Measurements from ENCODE around the gene LPP.
"Not testable (repeated sequence)": the region's sequence is repeated elsewhere in the genome, so short reads cannot be mapped to it uniquely, and the experiment has no call there.

The LPP gene

DNA sequence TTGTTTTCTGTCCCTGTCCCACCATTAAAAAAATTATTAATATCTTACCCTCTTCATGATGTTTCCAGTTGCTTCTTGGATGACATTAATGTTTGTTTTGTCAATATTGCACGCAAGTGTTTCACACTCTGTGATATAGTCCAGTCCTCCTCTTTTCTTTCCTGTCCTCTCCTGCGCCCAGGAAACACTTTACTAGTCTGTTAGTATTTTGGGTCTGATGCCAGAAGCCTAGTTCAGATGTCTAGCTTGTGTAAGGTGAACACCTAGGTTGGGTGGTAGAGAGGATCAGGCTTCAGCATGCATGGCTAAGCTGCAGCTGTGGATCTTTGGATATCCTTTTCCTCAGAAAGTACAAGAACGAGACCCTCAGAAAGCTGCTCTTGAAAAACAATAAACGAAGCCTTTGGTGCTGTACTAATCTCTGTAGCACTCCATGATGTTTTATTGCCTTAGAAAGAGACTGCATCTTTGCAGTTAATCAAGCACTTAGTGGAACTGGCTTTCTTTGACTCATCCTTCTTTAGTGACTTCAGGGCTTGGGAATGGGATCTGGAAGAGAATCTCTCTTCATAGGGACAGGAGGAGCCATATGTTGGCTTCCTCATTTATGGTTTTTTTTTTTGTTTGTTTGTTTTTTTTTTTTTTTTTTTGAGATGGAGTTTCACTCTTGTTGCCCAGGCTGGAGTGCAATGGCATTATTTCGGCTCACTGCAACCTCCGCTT, 253.4 kb downstream of the LPP start:
- FAIRE-seq: no peak

DNA sequence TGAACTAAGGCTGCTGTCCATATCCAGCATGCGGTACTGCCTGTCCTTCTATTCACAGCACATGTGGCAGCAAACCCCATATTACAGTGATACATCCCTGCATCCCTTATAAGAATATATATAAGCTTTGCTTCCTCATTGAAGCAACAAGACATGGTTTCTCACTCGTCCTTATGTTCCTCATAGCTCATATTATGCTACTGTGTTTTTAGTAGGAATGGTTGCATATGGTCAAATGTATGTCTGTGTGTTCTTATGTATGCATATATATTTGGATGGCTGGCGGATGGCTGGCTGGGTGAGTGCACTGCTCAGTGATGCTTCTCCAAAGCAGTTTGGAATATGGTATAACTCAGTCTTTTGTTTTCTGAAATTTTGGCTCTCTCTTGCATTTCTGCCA, 254.9 kb downstream of the LPP start:
- FAIRE-seq: no peak

DNA sequence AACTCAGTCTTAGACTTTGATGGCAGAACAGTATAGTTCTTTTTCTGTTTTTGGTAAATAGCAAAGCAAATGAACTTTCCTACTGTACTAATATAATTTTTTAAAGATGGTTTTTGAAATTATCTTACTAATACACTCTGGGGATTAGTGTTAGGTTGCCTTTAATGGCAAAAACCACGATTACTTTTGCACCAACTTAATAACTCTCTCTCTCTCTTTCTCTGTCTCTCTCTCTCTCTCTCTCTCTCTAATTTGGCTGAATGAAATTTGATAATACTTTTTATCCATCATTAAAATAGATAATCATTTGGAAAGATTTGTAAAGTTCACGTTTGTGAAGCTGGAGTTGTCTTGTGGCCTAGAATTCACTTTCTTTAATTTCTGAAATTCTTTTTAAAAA, 257.8 kb downstream of the LPP start:
- no peak for FAIRE-seq

DNA sequence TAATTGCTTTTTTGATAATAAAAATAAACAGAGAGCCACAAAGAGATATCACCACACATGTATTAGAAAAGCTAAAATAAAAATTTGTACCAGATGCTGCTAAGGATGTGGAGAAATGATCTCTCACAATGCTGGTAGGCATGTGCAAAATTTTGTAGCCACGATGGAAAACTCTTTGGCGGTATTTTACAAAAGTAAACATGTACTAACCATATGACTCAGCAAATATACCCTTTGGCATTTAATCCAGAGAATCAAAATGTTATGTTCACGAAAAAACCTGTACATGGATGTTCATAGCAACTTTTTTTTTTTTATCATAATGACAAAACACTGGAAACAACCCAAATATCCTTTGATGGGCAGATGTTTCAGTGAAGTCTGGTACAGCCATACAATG, 261.2 kb downstream of the LPP start:
- no peak for FAIRE-seq

DNA sequence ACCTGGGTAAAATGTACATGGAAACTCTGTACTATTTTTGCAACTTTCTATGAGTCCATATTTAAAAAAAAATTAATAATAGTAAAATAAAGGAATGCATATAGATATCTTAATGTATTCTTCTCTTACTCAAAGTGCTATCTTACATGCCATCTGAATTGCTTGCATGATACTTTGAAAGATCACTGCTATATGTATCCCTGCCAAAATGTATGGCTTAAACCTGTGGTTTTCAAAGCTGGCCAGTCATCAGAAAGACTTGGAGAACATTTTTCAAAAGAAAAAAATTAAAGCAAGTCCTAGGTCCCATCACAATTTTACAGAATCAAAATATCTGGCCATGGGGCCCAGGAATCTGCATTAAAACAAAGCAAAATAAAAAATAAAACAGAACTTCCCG, 262.1 kb downstream of the LPP start:
- no peak for FAIRE-seq

DNA sequence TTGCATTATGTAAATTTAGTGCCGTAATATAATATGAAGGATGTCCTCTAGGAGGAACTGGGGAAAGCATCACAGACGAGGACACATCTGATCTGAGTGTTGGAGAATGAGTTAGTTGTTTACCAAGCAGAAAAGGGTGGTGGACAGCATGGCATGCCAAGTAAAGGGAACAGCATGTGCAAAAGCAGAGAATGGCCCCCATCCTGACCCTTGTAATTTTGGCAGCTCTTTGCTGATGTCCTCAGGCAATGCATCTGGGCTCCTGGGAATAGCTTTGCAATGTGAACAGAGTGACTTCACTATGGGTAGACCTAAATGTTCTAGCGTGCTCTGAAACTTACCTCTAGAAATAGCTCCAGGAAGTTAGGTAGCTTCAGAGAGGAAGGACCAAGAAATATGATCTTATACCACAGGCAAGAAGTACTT, 263.3 kb downstream of the LPP start:
- no peak for FAIRE-seq

DNA sequence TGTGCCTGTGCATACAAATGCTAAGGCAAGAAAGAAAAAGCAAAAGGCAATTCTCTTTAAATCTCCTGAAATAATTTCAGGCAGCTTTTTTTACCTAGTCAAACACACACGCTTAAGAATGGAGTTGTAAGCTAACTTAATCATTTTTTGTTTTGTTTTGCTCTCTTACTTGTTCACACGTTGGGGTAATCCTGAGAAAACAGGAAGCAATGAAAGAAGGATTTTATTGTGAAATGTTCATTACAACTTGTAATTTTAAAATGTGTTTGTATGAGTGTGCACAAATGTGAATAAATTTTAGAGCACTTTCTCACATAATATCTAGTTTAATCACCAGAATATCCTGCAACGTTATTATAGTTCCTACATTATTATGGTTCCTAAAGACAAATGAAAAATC, 263.8 kb downstream of the LPP start:
- no peak for FAIRE-seq

DNA sequence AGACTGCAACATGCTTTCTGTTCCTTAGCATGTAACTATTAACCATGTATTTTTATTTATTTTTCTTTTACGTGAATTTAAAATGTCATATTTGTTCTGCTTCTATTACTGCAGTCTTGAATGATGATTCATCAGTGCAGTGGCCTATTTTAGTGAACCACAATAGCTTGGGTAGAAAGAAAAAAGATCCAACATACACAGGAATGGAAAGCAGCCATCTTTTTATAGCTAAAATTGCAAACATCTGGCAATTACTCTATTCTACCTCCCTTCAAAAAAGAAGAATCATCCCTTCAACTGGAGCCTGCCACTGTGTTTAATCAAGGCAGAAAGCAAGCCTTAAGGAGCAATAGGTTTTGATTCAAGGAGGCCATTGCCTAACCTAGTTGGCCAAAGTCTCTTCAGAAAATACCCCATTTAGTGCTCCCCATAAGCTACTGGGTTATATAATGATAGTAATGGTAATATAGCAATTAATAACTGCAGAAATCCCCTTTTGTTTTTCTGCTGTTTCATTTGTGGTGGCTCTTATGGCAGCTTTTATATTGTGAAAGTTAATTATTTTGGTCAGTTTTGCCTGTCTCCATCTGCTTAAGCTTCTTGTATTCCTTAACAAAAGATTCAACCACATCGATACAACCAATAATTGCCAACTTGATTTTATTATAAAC, 267.3 kb downstream of the LPP start:
- no peak for FAIRE-seq

DNA sequence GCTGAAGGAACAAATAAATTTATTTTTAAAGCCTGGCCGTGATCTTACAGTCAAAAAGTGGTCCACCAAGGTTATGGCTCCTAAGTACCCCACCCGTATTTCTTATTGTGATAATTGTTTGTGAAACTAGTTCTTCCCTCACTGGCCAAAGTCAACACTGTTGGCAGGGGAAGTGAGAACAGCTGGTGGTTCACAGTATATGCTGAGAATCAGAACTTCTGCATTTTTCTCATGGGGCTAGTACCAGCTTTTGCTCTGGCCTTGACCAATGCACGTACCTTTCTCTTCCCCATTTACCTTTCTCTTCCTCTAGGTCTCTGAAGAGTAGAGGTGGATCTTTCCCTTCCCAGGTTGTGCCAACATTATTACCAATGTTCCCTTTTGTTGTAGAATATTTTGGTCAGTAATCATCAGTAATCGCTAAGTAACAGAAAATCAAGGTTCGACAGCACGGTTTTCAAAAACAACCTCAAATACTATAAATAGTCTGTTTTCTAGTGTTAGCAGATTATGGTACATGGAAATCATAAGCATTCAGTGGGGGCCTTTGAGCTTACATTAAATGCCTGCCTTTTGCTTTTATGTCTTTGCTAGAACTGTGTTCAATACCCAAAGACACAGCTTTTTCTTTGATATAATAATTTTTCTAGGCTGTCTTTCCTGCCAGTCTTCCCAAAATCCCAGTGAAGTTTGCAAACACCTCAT, 268.0 kb downstream of the LPP start:
- no peak for FAIRE-seq

DNA sequence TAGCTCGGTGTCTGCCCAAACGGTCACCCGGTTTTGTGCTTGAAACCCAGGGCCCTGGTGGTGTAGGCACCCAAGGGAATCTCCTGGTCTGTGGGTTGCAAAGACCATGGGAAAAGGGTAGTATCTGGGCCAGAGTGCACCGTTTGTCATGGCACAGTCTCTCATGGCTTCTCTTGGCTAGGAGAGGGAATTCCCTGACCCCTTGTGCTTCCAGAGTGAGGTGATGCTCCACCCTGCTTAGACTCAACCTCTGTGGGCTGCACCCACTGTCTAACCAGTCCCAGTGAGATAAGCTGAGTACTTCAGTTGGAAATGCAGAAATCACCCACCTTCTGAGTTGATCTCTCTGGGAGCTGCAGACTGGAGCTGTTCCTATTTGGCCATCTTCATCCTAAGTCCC, 274.0 kb downstream of the LPP start:
- FAIRE-seq: not testable (repeated sequence)

DNA sequence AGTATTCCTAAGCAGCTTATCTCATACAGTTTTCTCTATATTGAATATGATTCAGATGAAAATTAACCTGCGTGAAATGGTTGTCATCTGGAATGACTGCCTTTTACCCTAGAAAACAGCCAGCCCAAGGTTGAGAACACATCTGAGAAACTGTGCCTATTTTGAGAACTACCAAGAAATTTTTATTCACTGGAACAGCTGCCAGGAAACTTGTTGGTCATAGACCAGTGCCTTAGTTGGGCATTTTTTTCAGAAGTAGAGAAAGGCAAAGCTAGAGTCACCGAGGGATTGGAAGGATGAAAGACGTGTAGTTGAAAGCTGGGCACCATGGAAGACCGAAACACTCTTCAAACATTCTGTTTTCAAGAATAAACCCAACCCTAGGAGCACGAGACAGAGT, 277.1 kb downstream of the LPP start:
- no peak for FAIRE-seq

DNA sequence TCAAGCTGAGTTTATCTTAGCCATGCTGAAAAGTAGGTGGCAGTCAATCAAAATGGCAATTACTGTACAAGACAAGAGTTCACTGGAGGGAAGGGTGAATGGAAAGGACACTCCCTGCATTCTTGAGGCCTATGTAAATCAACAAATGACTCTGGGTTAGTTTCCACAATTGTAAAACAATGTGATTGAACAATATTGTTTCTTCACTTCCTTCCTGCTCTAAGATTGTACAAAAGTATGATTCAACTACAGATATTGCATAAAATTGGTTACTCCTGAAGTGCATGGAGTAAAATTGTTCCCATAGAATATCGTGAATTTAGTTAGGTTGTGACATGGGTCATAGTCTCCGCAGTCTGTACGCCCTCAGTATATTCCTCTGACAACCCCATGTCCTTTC, 277.6 kb downstream of the LPP start:
- FAIRE-seq: no peak

DNA sequence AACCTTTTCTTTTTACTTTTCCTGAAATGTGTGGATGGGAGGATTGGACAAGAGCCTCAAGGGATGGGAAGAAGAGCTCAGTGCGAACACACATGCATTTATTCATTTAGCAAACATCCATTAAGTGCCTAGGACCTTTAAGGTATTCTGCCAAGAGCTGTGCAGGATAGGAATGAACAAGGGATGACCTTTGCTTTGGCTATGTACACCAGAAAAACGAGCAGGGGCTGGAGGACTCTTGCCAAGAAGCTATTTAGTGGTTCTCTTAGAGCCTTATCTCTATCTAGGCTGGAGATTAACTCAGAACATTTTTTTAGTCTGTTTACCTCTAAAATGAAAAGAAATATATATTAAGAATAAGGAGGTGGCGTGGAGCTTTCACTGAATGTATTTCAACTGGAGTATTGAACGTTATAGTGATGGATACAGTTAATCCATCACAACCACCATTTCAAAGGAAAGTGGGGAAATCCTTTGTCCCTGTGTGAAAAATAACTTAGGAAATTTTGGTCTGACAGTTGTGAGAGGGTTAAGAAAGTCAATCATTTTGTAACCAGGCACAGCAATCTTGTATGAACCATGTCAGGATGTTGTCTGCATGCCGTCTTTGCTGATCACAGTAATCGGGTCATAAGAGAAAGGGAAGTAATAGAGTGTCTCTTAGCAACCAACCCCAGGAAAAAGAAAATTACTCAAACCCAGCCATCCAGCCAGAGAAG, 279.0 kb downstream of the LPP start:
- no peak for FAIRE-seq

DNA sequence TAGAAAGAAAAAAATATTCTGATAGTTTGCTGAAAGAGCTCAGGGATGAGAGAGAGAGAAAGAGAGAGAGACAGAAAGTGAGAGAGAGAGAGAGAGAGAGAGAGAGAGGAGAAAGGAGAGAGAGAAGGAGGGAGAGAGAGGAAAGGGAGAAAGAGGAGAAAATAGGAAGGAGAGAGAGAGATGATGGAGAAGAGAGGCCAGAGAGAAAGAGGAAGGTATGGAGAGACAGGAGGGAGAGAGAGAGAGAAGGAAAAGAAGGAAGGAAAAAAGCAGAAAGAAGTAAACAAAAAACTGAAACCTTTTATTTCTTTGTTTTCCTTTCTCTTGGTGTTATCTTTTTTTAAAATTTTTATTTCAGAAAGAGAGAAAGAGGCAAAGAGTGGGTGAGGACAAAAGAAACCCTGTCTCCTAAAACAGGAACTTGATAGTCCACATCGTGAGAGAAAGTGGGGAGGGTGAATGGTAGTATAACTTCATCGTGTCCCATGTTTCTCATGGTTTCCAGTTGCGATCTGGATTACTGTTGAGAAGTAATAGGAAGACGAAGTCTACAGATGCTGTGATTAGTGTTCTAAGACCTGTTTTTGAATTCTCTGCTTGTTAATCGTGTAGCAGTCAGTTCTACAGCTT, 279.7 kb downstream of the LPP start:
- no peak for FAIRE-seq

DNA sequence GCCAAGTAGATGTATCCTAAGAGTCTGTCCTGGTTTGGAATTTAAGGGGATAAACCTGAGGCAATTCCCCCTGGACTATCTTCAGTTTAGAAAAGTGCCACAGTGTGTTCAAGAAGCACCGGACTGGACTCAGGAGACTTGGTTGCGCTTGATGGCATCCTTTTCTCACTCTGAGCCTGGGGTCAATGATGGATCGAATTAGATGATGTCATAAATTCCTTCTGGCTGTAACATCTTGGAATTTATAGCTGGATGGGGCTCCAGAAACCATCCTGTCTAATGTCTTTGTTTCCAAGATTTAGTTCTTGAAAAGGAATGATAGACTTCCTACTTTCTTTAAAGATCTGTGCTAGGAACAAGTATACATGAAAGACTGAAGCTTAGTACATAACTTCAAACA, 280.6 kb downstream of the LPP start:
- no peak for FAIRE-seq

DNA sequence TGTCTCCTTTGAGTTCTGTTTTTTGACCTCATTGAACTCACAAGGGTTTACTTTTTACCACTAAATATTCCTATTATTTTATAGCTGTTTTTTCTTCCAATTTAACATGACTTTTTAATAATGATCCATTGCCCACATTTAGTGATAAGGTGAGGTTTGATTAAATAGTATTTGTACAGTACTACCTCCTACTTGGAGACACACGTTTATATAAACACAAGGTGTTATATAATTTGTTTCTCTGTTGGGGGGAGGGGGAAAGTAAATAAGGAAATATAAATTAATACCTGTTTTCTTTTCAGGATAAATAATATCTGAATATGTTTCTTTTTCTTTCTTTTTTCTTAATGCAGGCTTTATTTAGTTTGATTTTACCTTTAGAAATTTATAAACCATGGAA, 281.3 kb downstream of the LPP start:
- FAIRE-seq: no peak

DNA sequence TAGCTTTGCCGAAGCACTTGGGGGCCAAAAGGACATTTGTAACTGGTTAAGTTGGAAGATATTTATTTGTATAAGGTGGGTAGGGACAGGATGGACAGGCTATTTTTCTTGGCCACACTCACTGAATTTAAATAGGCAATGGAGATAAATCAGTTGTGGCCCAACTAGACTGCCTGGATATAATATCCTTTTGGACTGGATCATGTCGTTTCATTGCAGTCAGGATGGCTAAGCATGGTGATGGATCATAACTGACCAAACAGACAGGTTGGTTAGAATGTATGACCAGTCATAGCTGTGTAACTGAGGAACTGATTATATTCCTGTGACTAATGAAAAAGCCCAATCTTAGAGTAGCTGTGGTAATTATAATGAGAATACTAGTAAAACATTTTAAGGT, 284.0 kb downstream of the LPP start:
- no peak for FAIRE-seq

DNA sequence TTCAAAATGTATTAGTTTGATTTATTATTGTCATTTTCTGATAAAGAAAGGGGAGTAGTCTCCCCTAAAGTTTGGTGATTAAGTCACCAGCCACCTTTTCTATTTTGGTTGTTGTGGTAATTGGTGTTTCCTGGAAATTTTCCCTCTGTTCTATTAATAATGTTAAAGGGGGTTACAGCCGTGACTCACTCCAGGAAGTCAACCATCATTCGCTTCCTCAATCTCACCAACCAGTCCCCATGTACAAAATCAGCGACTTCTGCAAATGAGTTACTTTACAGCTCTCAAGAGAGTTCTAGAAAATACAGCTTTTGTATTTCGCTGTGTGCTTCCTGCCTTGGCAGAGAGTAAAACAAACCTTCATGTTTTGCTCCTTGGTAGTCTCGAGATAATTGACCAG, 285.1 kb downstream of the LPP start:
- FAIRE-seq: no peak

DNA sequence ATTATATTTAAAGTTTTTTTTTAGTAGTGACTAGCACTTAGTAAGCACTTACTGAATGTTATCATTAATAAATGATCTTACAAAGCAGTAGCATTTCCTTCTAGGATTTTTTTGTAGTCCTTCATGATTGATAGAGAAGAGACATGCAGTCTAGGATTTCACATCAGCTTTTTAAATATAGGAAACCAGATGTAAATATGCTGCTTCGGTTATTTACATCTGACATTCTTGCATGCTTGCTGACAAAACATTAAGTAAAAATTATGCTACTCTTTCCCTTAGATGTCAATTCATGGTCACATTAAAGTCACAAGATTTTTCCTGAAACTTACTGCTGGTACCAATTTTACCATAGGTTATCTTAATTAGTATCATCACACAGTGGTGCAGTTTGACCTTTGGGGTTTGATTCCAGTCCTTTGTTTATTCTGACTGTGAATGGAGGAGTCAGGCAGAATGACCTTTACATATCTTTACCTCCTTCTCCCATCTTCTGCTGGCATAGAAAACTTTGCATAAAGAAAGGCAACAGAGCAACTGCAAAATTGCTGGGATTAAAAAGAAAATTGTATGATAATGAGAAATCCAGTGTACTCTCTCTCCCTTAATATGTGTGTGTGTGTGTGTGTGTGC, 286.5 kb downstream of the LPP start:
- FAIRE-seq: no peak

DNA sequence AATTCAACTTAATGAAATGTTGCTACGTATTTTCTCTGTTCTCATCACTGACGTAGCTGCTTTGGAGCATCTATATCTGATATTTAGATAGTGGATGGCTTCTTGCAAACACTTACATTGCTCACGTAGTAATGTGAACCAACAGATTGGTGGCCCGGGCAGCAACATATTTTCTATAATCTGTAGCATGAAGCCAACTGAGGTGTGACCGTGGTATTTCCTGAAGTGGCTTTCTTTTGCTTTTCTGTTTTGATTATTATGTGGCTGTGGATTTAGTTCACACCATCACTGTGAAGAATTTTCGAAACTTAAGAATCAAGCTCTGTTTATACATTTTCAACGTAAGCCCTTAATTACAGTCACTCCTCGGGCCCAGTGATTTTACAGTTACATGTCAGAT, 288.5 kb downstream of the LPP start:
- no peak for FAIRE-seq

DNA sequence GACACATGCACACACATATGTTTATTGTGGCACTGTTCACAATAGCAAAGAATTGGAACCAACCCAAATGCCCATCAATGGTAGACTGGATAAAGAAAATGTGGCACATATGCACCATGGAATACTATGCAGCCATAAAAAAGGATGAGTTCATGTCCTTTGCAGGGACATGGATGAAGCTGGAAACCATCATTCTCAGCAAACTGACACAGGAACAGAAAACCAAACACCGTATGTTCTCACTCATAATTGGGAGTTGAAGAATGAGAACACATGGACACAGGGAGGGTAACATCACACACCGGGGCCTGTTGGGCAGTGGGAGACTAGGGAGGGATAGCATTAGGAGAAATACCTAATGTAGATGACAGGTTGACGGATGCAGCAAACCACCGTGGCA, 291.2 kb downstream of the LPP start:
- FAIRE-seq: not testable (repeated sequence)

DNA sequence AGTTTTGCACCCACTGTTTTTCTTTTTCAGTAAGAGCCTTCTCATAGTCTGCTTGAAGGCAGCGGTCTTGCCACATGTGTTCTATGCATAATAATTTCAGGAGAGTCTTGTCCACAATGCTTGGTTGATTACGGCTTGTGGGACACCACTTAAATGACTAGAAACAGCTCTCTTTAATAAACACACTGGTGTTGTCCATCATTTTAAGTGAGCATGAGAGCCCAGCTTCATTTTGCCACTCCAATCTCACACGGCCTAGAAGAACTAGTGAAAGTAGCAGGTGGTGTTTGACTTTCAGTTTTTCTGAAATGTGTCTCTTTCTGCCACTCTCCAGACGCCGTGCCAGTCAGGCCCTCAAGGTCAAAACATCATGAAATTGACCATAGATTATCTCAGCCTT, 292.1 kb downstream of the LPP start:
- FAIRE-seq: no peak

DNA sequence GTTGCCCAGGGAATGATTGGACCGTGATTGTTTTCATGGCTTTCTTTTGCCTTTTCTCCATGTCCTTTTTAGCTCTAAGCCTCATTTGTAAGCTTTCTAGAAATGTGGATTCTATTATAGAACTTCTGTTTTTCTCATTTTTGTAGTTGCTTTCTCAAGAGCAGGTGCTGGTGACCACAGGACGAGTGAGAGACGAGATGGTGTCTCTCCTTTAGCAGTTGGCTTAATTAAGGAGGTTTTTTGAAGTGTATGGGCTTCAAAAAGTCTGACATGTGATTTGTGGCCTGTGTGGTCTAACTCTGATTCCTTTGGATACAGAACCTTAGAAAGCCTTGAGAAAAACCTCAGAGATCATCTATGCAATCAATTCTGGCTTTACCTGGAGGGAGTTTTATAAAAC, 292.8 kb downstream of the LPP start:
- no peak for FAIRE-seq

All from A204.1 (cell line).